Sigmoid colon (tissue), 7 donors: ENCODE data around the gene DARS1. TPM values are rescaled to one million over a fixed set of nuclear protein-coding genes. Genes with fewer than 3 reads are reported as not detected.

Source experiments
- DNase-seq: peaks from one replicate; pipeline ENCODE4 v3.0.0-alpha.2; 2019
- H3K27ac ChIP-seq, 4 donors: fragments of 200-600 bp; sonication (generic); one replicate each; pipeline ENCODE4 v1.5.1; 2016 to 2019; ENCODE audit warnings: mild to moderate bottlenecking in 1 of 4
- H3K27me3 ChIP-seq, 3 donors: fragments of 200-600 bp; sonication (generic); one replicate each; pipeline ENCODE4 v1.5.1; 2019; ENCODE audit warnings: mild to moderate bottlenecking in 1 of 3
- H3K36me3 ChIP-seq, 4 donors: fragments of 200-600 bp; sonication (generic); one replicate each; pipeline ENCODE4 v1.5.1; 2016 to 2019
- H3K4me1 ChIP-seq, 4 donors: fragments of 200-600 bp; sonication (generic); one replicate each; pipeline ENCODE4 v1.5.1; 2017 to 2019
- H3K4me3 ChIP-seq, 4 donors: fragments of 200-600 bp; sonication (generic); one replicate each; pipeline ENCODE4 v1.5.1; 2017 to 2019; ENCODE audit warnings: mild to moderate bottlenecking in 2 of 4, moderate library complexity in 1 of 4
- H3K9me3 ChIP-seq, 4 donors: fragments of 200-600 bp in 3 of 4; sonication (generic) in 3 of 4; one replicate each; pipeline versions ENCODE4 v1.5.1 to v1.6.1; 2013 to 2019
- EP300 ChIP-seq, 4 donors: sonication (generic); formaldehyde crosslinking; IDR thresholded peaks; one replicate each; pipeline ENCODE4 v1.6.1; 2017; ENCODE audit warnings: antibody characterized with exemption in 4 of 4
- POLR2A ChIP-seq, 2 donors: fragments of 450-650 bp; IDR thresholded peaks; one replicate each; pipeline ENCODE4 v1.6.1; 2016; ENCODE audit warnings: antibody characterized with exemption in 2 of 2, mild to moderate bottlenecking in 2 of 2, moderate library complexity in 2 of 2
- POLR2AphosphoS5 ChIP-seq, 4 donors: sonication (generic); formaldehyde crosslinking; IDR thresholded peaks; one replicate each; pipeline ENCODE4 v1.6.1; 2017; ENCODE audit warnings: antibody characterized with exemption in 4 of 4
- WGBS, 2 donors: extraction: QIAGEN DNeasy Blood & Tissue Kit; methylation state at CpG; one replicate each; pipeline ENCODE4 v1.1.7; 2013; 5-methylcytosine and 5-hydroxymethylcytosine counted together
- intact Hi-C: fragments of 100-400 bp; cut with DNase I; formaldehyde crosslinking; loops from one replicate; pipeline ENCODE4 v1.15.1; 2023
- polyA plus RNA-seq, 3 donors: library from polyadenylated mRNA; stranded (reverse); fragments of 200-250 nt; gene quantifications; one replicate each; pipeline ENCODE4 v1.2.3, GENCODE V29; 2013
- total RNA-seq, 4 donors: library from RNA; depleted of rRNA; stranded (reverse); fragments of >200 nt; gene quantifications; one replicate each; pipeline ENCODE4 v1.1.0, GENCODE V29; 2016
- TF ChIP-seq, protein P1 (sequence below), 4 experiments: fragments of 450-650 bp in 3 of 4; fragments of 200-600 bp in 1 of 4; IDR thresholded peaks; one replicate each; pipeline ENCODE4 v1.5.1; 2016 to 2019; ENCODE audit warnings: antibody characterized with exemption in 4 of 4, mild to moderate bottlenecking in 3 of 4, moderate library complexity in 2 of 4
- donor health status: healthy with polysubstance abuse.
- donor health status: Bipolar disorder and iron deficiency.
- donor health status: healthy.

DARS1 gene
- total and polyA plus RNA-seq, 7 donors = 31.4 to 95.6 (median 77.3) TPM

DNA sequence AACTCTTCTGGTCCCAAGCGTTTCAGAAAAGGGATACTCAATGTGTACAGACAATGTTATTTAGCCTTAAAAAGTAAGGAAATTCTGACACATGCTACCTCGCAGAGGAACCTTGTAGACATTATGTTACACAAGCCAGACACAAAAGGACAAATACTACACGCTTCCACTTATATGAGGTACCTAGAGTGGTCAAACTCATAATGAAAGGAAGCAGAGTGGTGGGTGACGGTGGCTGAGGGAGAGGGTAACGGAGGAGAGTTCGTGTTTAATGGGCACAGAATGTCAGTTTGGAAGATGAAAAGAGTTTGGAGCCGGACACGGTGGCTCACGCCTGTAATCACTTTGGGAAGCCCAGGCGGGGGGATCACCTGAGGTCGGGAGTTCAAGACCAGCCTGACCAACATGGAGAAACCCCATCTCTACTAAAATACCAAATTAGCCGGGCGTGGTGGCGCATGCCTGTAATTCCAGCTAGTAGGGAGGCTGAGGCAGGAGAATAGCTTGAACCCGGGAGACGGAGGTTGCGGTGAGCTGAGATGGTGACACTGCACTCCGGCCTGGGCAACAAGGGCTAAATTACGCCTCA is 110.6 kb downstream of the DARS1 start:
- Histone ChIP-seq H3K27ac (no peak overlapping the region), H3K27me3 (no peaks in the 10 kb centered on the region), H3K36me3 (peaks cover 0 to 14% (median 0%) of the 10 kb centered on the region in 4 donors), H3K4me1 (peaks cover 0 to 18% (median 13%) of the 10 kb centered on the region in 4 donors), H3K4me3 (peak overlapping the region in 3 of 4 donors; percentile 68 to 96 (median 78)), H3K9me3 (no peaks in the 10 kb centered on the region)
- no peak for DNase-seq
- TF ChIP-seq POLR2A (IDR thresholded peaks at IDR 0.05) = no peak
- TF ChIP-seq, protein P1, sequence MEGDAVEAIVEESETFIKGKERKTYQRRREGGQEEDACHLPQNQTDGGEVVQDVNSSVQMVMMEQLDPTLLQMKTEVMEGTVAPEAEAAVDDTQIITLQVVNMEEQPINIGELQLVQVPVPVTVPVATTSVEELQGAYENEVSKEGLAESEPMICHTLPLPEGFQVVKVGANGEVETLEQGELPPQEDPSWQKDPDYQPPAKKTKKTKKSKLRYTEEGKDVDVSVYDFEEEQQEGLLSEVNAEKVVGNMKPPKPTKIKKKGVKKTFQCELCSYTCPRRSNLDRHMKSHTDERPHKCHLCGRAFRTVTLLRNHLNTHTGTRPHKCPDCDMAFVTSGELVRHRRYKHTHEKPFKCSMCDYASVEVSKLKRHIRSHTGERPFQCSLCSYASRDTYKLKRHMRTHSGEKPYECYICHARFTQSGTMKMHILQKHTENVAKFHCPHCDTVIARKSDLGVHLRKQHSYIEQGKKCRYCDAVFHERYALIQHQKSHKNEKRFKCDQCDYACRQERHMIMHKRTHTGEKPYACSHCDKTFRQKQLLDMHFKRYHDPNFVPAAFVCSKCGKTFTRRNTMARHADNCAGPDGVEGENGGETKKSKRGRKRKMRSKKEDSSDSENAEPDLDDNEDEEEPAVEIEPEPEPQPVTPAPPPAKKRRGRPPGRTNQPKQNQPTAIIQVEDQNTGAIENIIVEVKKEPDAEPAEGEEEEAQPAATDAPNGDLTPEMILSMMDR (IDR thresholded peaks at IDR 0.05) = no peak
- no peak for TF ChIP-seq EP300 (IDR thresholded peaks at IDR 0.05)
- TF ChIP-seq POLR2AphosphoS5 (IDR thresholded peaks at IDR 0.05) = no peak
- WGBS, 2 donors = 76 to 82% methylated on average over 19 of the region's 19 CpGs
- intact Hi-C loops = loop anchor here (5.0 kb wide), 2 partner anchors 112 to 133 kb away; partner anchors contain the start of genes DARS1 and UBXN4

DNA sequence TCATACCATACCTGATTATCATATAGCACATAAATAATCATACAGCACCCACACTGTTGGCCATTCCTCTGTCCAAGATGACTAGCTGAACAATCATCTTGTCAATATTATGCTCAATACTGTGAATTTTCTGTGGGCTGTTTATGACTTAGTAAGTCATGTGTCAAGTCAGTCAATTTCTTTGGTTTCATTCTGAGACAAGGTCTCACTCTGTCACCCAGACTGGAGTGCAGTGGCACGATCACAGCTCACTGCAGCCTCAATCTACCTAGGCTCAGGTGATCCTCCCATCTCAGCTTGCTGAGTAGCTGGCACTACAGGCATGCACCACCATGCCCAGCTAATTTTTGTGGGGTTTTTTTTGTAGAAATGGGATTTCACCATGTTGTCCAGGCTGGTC is 114.9 kb downstream of the DARS1 start:
- Histone ChIP-seq H3K4me3 (no peak overlapping the region), H3K9me3 (no peaks in the 10 kb centered on the region), H3K36me3 (peaks cover 0 to 54% (median 9%) of the 10 kb centered on the region in 4 donors), H3K27me3 (no peaks in the 10 kb centered on the region), H3K27ac (no peak overlapping the region), H3K4me1 (peaks cover 0 to 11% (median 7%) of the 10 kb centered on the region in 4 donors)
- 81 to 91% methylated on average over 1 of the region's 1 CpG for WGBS, 2 donors
- DNase-seq = no peak
- TF ChIP-seq POLR2AphosphoS5 (IDR thresholded peaks at IDR 0.05) = no peak
- no peak for TF ChIP-seq POLR2A (IDR thresholded peaks at IDR 0.05)
- TF ChIP-seq EP300 (IDR thresholded peaks at IDR 0.05) = no peak
- TF ChIP-seq, protein P1 (IDR thresholded peaks at IDR 0.05) = no peak
- intact Hi-C loops = loop anchor here (5.0 kb wide), 1 partner anchor 117 kb away; the partner anchor contains the start of gene DARS1

DNA sequence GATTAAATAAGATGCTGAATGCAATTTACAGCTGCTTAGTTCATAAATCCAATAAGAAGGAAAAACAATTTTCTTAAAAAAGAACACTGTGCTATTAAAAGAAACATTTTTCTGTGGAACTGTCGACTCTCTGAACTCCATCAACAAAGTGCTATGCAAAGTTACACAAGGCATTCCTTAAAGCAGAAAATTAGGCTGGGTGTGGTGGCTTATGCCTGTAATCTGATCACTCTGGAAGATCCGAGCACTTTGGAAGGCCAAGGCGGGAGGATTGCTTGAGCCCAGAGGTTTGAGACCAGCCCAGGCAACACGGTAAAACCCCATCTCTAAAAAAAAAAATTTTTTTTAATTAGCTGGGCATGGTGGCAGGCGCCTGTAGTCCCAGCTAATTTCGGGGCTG is 122.2 kb downstream of the DARS1 start:
- WGBS, 2 donors = 90% methylated on average over 6 of the region's 6 CpGs
- DNase-seq = no peak
- intact Hi-C loops = no loop called here
- TF ChIP-seq POLR2A (IDR thresholded peaks at IDR 0.05) (no peak), POLR2AphosphoS5 (IDR thresholded peaks at IDR 0.05) (no peak), EP300 (IDR thresholded peaks at IDR 0.05) (no peak)
- TF ChIP-seq, protein P1 (IDR thresholded peaks at IDR 0.05) = no peak
- H3K36me3 ChIP-seq = peaks cover 4 to 83% (median 13%) of the 10 kb centered on the region in 4 donors
- H3K27ac ChIP-seq = no peak overlapping the region
- H3K9me3 ChIP-seq = no peaks in the 10 kb centered on the region
- no peaks in the 10 kb centered on the region for H3K27me3 ChIP-seq
- H3K4me3 ChIP-seq = no peak overlapping the region
- no peaks in the 10 kb centered on the region for H3K4me1 ChIP-seq

DNA sequence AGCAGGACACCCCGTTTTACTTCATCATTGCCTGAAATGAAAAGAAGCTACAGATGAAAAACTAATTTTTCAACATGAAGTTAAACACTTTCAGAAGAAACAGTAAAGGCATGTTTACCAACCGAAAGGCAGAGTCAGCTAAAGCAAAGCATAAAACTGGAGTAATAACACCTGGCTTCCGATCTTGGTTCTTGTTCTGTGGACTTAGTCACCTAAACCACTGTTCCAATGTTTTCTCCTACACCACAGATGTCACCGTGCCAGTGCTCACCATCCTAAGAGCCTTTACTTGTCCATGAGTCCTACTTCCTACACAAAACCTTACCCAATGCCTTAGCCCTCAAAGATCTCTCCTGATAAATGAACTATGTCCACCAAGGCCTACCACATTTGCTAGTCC is 122.7 kb downstream of the DARS1 start:
- TF ChIP-seq POLR2AphosphoS5 (IDR thresholded peaks at IDR 0.05) (no peak), POLR2A (IDR thresholded peaks at IDR 0.05) (no peak), EP300 (IDR thresholded peaks at IDR 0.05) (no peak)
- TF ChIP-seq, protein P1 (IDR thresholded peaks at IDR 0.05) = no peak
- Histone ChIP-seq H3K9me3 (no peaks in the 10 kb centered on the region), H3K36me3 (peaks cover 4 to 83% (median 13%) of the 10 kb centered on the region in 4 donors), H3K27ac (no peak overlapping the region), H3K4me1 (no peaks in the 10 kb centered on the region), H3K4me3 (no peak overlapping the region), H3K27me3 (no peaks in the 10 kb centered on the region)
- intact Hi-C loops = no loop called here
- WGBS, 2 donors = 88 to 89% methylated on average over 4 of the region's 4 CpGs
- DNase-seq = no peak

Other genes starting within 250 kb of the DARS1 start
- gene UBXN4, start 243.8 kb downstream of the DARS1 start, total RNA-seq = 10 to 100 TPM; 51.8 to 63.3 (median 59.8) TPM
- gene UBXN4, start 243.8 kb downstream of the DARS1 start, polyA plus RNA-seq = 10 to 100 TPM; 23.4 to 47.9 (median 25.7) TPM
- under 1 TPM in 1 of 4 donors, not detected in 3; under 0.01 TPM for gene LCT, start 148.4 kb downstream of the DARS1 start, total RNA-seq
- under 1 TPM in 2 of 3 donors, not detected in 1; 0.03 to 0.23 TPM for gene LCT, start 148.4 kb downstream of the DARS1 start, polyA plus RNA-seq
- 1 to 10 TPM; 7.5 to 9.9 (median 9.4) TPM for gene MCM6, start 109.2 kb downstream of the DARS1 start, total RNA-seq
- 10 to 100 TPM in 1 of 3 donors, 1 to 10 TPM in 2; 6.0 to 22.2 (median 6.7) TPM for gene MCM6, start 109.2 kb downstream of the DARS1 start, polyA plus RNA-seq
- gene CXCR4, start 132.5 kb upstream of the DARS1 start, total RNA-seq = 10 to 100 TPM in 1 of 4 donors, 1 to 10 TPM in 3; 5.0 to 13.6 (median 6.3) TPM
- 100 to 1,000 TPM in 1 of 3 donors, 1 to 10 TPM in 2; 5.8 to 255 (median 6.6) TPM for gene CXCR4, start 132.5 kb upstream of the DARS1 start, polyA plus RNA-seq